Gastrocnemius medialis (tissue), 4 donors: ENCODE measurements around the gene AKAP13.

Experiments used
- POLR2A ChIP-seq, 2 donors: fragments of 450-650 bp; IDR thresholded peaks; one replicate each; pipeline ENCODE4 v1.6.1; 2017; ENCODE audit warnings: antibody characterized with exemption in 2 of 2, mild to moderate bottlenecking in 2 of 2, moderate library complexity in 2 of 2
- TF ChIP-seq, protein P1 (sequence below), 5 experiments: fragments of 450-650 bp in 3 of 5; fragments of 200-600 bp in 2 of 5; sonication (generic) in 2 of 5; IDR thresholded peaks in 4 of 5; conservative IDR thresholded peaks in 1 of 5; 1 replicate in 4 of 5; 2 replicates in 1 of 5; pipeline ENCODE4 v1.5.1; 2016 to 2019; ENCODE audit warnings: antibody characterized with exemption in 5 of 5, mild to moderate bottlenecking in 3 of 5, moderate library complexity in 3 of 5

GRCh38 chr15:85421116-85421925, 40.9 kb downstream of the AKAP13 start:
- no peak for TF ChIP-seq POLR2A (IDR thresholded peaks at IDR 0.05)
- TF ChIP-seq, protein P1, sequence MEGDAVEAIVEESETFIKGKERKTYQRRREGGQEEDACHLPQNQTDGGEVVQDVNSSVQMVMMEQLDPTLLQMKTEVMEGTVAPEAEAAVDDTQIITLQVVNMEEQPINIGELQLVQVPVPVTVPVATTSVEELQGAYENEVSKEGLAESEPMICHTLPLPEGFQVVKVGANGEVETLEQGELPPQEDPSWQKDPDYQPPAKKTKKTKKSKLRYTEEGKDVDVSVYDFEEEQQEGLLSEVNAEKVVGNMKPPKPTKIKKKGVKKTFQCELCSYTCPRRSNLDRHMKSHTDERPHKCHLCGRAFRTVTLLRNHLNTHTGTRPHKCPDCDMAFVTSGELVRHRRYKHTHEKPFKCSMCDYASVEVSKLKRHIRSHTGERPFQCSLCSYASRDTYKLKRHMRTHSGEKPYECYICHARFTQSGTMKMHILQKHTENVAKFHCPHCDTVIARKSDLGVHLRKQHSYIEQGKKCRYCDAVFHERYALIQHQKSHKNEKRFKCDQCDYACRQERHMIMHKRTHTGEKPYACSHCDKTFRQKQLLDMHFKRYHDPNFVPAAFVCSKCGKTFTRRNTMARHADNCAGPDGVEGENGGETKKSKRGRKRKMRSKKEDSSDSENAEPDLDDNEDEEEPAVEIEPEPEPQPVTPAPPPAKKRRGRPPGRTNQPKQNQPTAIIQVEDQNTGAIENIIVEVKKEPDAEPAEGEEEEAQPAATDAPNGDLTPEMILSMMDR (IDR thresholded peaks at IDR 0.05 in 4 of 5, conservative IDR thresholded peaks at IDR 0.05 in 1 of 5): no peak
